Fibroblast of villous mesenchyme (primary cell): ENCODE data around the gene KIFC3. TPM values are rescaled to one million over a fixed set of nuclear protein-coding genes. Genes with fewer than 3 reads are reported as not detected.
A peak's percentile ranks its signal among the peaks of the same experiment; 100 is the strongest.
"Not testable (repeated sequence)": the region's sequence is repeated elsewhere in the genome, so short reads cannot be mapped to it uniquely, and the experiment has no call there.

Experiments
- DNase-seq: peaks from one replicate; pipeline ENCODE4 v3.0.0-alpha.2; 2010; ENCODE audit warnings: low read depth
- H3K4me3 ChIP-seq: 2 replicates; pipeline ENCODE4 v1.5.1; 2011; ENCODE audit warnings: low read depth, mild to moderate bottlenecking, low read length
- small RNA-seq: library from RNA; depleted of rRNA; stranded (forward); fragments of <200 nt; gene quantifications from one replicate; pipeline ENCODE3, GENCODE V24; 2012
- total RNA-seq: library from RNA; depleted of rRNA; stranded (reverse); fragments of >200 nt; gene quantifications from 2 replicates; pipeline ENCODE4 v1.2.3, GENCODE V29; 2012
- TF ChIP-seq, protein P1 (sequence below): IDR thresholded peaks from 2 replicates; pipeline ENCODE4 v1.5.1; 2012; ENCODE audit warnings: low read depth, mild to moderate bottlenecking, low read length; ENCODE audit not compliant: insufficient read depth

The KIFC3 gene
- total RNA-seq, 1 donor: 72.5 TPM

- TF ChIP-seq, protein P1, sequence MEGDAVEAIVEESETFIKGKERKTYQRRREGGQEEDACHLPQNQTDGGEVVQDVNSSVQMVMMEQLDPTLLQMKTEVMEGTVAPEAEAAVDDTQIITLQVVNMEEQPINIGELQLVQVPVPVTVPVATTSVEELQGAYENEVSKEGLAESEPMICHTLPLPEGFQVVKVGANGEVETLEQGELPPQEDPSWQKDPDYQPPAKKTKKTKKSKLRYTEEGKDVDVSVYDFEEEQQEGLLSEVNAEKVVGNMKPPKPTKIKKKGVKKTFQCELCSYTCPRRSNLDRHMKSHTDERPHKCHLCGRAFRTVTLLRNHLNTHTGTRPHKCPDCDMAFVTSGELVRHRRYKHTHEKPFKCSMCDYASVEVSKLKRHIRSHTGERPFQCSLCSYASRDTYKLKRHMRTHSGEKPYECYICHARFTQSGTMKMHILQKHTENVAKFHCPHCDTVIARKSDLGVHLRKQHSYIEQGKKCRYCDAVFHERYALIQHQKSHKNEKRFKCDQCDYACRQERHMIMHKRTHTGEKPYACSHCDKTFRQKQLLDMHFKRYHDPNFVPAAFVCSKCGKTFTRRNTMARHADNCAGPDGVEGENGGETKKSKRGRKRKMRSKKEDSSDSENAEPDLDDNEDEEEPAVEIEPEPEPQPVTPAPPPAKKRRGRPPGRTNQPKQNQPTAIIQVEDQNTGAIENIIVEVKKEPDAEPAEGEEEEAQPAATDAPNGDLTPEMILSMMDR: no peak
- H3K4me3 ChIP-seq: no peak overlapping the region
- no peak for DNase-seq
These were observed 88.7 kb downstream of the KIFC3 start for GRCh38 chr16:57713596-57713995.

GRCh38 chr16:57712569-57712968 lies 89.7 kb downstream of the KIFC3 start:
- not testable (repeated sequence) for DNase-seq, H3K4me3 ChIP-seq

- no peak overlapping the region for H3K4me3 ChIP-seq
- TF ChIP-seq, protein P1: no peak
- DNase-seq: no peak
These were observed 90.3 kb downstream of the KIFC3 start for GRCh38 chr16:57711993-57712392.

DNA sequence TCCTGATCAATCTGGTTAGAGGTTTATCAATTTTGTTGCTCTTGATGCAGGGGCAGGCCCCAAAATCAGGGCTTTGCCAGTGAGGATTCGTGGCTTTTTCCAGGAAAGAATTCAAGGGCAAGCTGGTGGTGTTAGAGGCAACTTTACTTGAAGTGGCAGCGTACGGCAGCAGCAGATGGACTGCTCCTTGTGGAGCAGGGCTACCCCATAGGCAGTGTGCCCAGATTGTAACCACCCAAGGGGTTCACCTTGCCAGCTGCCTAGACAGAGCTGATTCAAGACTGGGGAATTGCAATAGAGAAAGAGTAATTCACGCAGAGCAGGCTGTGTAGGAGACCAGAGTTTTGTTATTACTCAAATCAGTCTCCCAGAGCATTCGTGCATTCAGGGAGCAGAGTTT lies 90.9 kb downstream of the KIFC3 start:
- DNase-seq: no peak
- TF ChIP-seq, protein P1: no peak
- H3K4me3 ChIP-seq: no peak overlapping the region

GRCh38 chr16:57709663-57710062 lies 92.6 kb downstream of the KIFC3 start:
- DNase-seq: no peak
- no peak overlapping the region for H3K4me3 ChIP-seq
- TF ChIP-seq, protein P1: no peak

Small RNAs within 50 kb of the gene (small RNA-seq; reads per million reads assigned to genes)
- gene MIR6772: not detected
- 2.6 reads per million, percentile 63 among the genes with 10 or more reads in this experiment for gene RNU6-20P

Other genes with a start within 250 kb of the KIFC3 start
- 0.97 and 1.3 TPM in 2 replicates for gene ADGRG1, start 173.9 kb downstream of the KIFC3 start, total RNA-seq
- gene ADGRG3, start 134.2 kb downstream of the KIFC3 start, total RNA-seq: not detected in 2 replicates
- gene DRC7, start 107.7 kb downstream of the KIFC3 start, total RNA-seq: not detected in 2 replicates
- gene KATNB1, start 66.7 kb downstream of the KIFC3 start, total RNA-seq: 23.3 and 23.5 TPM in 2 replicates
- gene CNGB1, start 168.6 kb upstream of the KIFC3 start, total RNA-seq: not detected in 2 replicates
- 5.5 and 6.0 TPM in 2 replicates for gene ZNF319, start 198.2 kb upstream of the KIFC3 start, total RNA-seq
- 24.5 and 32.4 TPM in 2 replicates for gene USB1, start 198.9 kb upstream of the KIFC3 start, total RNA-seq
- 2.6 and 2.9 TPM in 2 replicates for gene MMP15, start 223.3 kb upstream of the KIFC3 start, total RNA-seq